Measurements from ENCODE around the gene EMX1.
"Not testable (repeated sequence)": the region's sequence is repeated elsewhere in the genome, so short reads cannot be mapped to it uniquely, and the experiment has no call there.

Gene EMX1

GRCh38 chr2:72900191-72900825 is 17.0 kb upstream of the EMX1 start:
- no peak for DNase-seq (ENCODE audit: low spot score)

- no peak for DNase-seq (ENCODE audit: low spot score)
Observed at GRCh38 chr2:72901426-72901825, 15.9 kb upstream of the EMX1 start.

GRCh38 chr2:72907369-72907768 is 9.9 kb upstream of the EMX1 start:
- DNase-seq (ENCODE audit: low spot score), result not testable (repeated sequence)

GRCh38 chr2:72908741-72909140 is 8.6 kb upstream of the EMX1 start:
- no peak for DNase-seq (ENCODE audit: low spot score)

- DNase-seq (ENCODE audit: low spot score), result no peak
Observed at GRCh38 chr2:72911256-72911655, 6.1 kb upstream of the EMX1 start.

GRCh38 chr2:72913486-72914205 is 3.7 kb upstream of the EMX1 start:
- no peak for DNase-seq (ENCODE audit: low spot score)

GRCh38 chr2:72914206-72914559 is 3.1 kb upstream of the EMX1 start:
- DNase-seq (ENCODE audit: low spot score), result no peak

- no peak for DNase-seq (ENCODE audit: low spot score)
Observed at GRCh38 chr2:72914589-72915319, 2.6 kb upstream of the EMX1 start.

- DNase-seq (ENCODE audit: low spot score), result no peak
Observed at GRCh38 chr2:72915320-72915906, 1.9 kb upstream of the EMX1 start.

- DNase-seq (ENCODE audit: low spot score), result no peak
Observed at GRCh38 chr2:72915907-72916742, 1.2 kb upstream of the EMX1 start.

GRCh38 chr2:72916743-72917137 is 579 bp upstream of the EMX1 start:
- no peak for DNase-seq (ENCODE audit: low spot score)

GRCh38 chr2:72917877-72918553 is 696 bp downstream of the EMX1 start:
- DNase-seq (ENCODE audit: low spot score), result no peak

- DNase-seq (ENCODE audit: low spot score), result no peak
Observed at GRCh38 chr2:72919414-72920317, 2.3 kb downstream of the EMX1 start.

- DNase-seq (ENCODE audit: low spot score), result no peak
Observed at GRCh38 chr2:72920318-72921087, 3.2 kb downstream of the EMX1 start.

GRCh38 chr2:72921088-72921851 is 4.0 kb downstream of the EMX1 start:
- DNase-seq (ENCODE audit: low spot score), result no peak

- DNase-seq (ENCODE audit: low spot score), result no peak
Observed at GRCh38 chr2:72921853-72922252, 4.5 kb downstream of the EMX1 start.

GRCh38 chr2:72923833-72924352 is 6.6 kb downstream of the EMX1 start:
- DNase-seq (ENCODE audit: low spot score), result no peak

Measured in hematopoietic multipotent progenitor cell treated with erythropoietin and hydrocortisone succinate and interleukin-3 and kit ligand, for 17 days (in vitro differentiated cells).